Effector memory CD8-positive, alpha-beta T cell (primary cell): ENCODE measurements around the gene GRID1.
A peak's percentile ranks its signal among the peaks of the same experiment; 100 is the strongest.

Source experiments
- ATAC-seq: fragments of 150-1000 bp; cut with Tn5 transposase; replicated peaks from 2 replicates; pipeline ENCODE4 v1.10.0; 2021; ENCODE audit warnings: mild to moderate bottlenecking, moderate library complexity
- DNase-seq, 3 experiments: peaks; one replicate each; pipeline ENCODE4 v3.0.0; 2021
- H3K27ac Mint-ChIP-seq, 2 donors: one replicate each; pipeline ENCODE4 v1.8.0; 2022; ENCODE audit warnings: mild to moderate bottlenecking in 2 of 2, mixed read lengths in 2 of 2, moderate library complexity in 2 of 2
- H3K27me3 Mint-ChIP-seq, 2 donors: one replicate each; pipeline ENCODE4 v1.8.0; 2022; ENCODE audit warnings: mixed read lengths in 2 of 2
- H3K36me3 Mint-ChIP-seq: one replicate; pipeline ENCODE4 v1.8.0; 2022; ENCODE audit warnings: mild to moderate bottlenecking, moderate library complexity, mixed read lengths; ENCODE audit not compliant: insufficient read depth
- H3K4me1 Mint-ChIP-seq, 2 donors: one replicate each; pipeline ENCODE4 v1.8.0; 2022; ENCODE audit warnings: low read depth in 2 of 2, mixed read lengths in 2 of 2
- H3K4me3 Mint-ChIP-seq, 2 donors: one replicate each; pipeline ENCODE4 v1.8.0; 2022; ENCODE audit warnings: mild to moderate bottlenecking in 2 of 2, mixed read lengths in 2 of 2, moderate library complexity in 2 of 2
- H3K9me3 Mint-ChIP-seq, 2 donors: one replicate each; pipeline ENCODE4 v1.8.0; 2022; ENCODE audit warnings: mixed read lengths in 2 of 2

GRID1 gene

GRCh38 chr10:86149257-86149656 is 217.3 kb downstream of the GRID1 start:
- no peak for DNase-seq
- Mint-ChIP-seq H3K9me3 (no peaks in the 10 kb centered on the region), H3K4me3 (no peak overlapping the region), H3K27ac (no peak overlapping the region), H3K36me3 (no peaks in the 10 kb centered on the region), H3K27me3 (peaks cover 0 to 16% of the 10 kb centered on the region in 2 donors), H3K4me1 (no peaks in the 10 kb centered on the region)
- ATAC-seq: no peak

- no peak for DNase-seq
- no peaks in the 10 kb centered on the region for H3K9me3 Mint-ChIP-seq
Observed at GRCh38 chr10:86148117-86148516, 218.5 kb downstream of the GRID1 start.

GRCh38 chr10:86144301-86144700 is 222.3 kb downstream of the GRID1 start:
- Mint-ChIP-seq H3K27ac (no peak overlapping the region), H3K4me1 (no peaks in the 10 kb centered on the region), H3K36me3 (no peaks in the 10 kb centered on the region), H3K9me3 (no peaks in the 10 kb centered on the region), H3K4me3 (no peak overlapping the region), H3K27me3 (peaks cover 8 to 27% of the 10 kb centered on the region in 2 donors)
- DNase-seq (no peak), ATAC-seq (no peak)

More at GRCh38 chr10:86148117-86148516, 218.5 kb downstream of the GRID1 start:
- Mint-ChIP-seq H3K4me1 (no peaks in the 10 kb centered on the region), H3K27ac (no peak overlapping the region), H3K36me3 (no peaks in the 10 kb centered on the region), H3K27me3 (peaks cover 0 to 20% of the 10 kb centered on the region in 2 donors), H3K4me3 (no peak overlapping the region)
- ATAC-seq: no peak

- Mint-ChIP-seq H3K27me3 (peaks cover 8 to 30% of the 10 kb centered on the region in 2 donors), H3K4me3 (no peak overlapping the region), H3K36me3 (no peaks in the 10 kb centered on the region), H3K9me3 (no peaks in the 10 kb centered on the region), H3K4me1 (no peaks in the 10 kb centered on the region), H3K27ac (no peak overlapping the region)
- DNase-seq: no peak
- ATAC-seq: no peak
Observed at GRCh38 chr10:86141896-86142295, 224.7 kb downstream of the GRID1 start.

GRCh38 chr10:86139066-86139657 is 227.4 kb downstream of the GRID1 start:
- H3K9me3 Mint-ChIP-seq: no peaks in the 10 kb centered on the region
- no peak overlapping the region for H3K4me3 Mint-ChIP-seq
- DNase-seq (peak in 1 of 3 experiments; percentile 3), ATAC-seq (no peak)
- H3K27ac Mint-ChIP-seq: no peak overlapping the region
- no peaks in the 10 kb centered on the region for H3K36me3 Mint-ChIP-seq
- peaks cover 9 to 26% of the 10 kb centered on the region in 2 donors for H3K27me3 Mint-ChIP-seq
- H3K4me1 Mint-ChIP-seq: no peaks in the 10 kb centered on the region

- no peaks in the 10 kb centered on the region for H3K4me1 Mint-ChIP-seq
- no peak for DNase-seq
- H3K36me3 Mint-ChIP-seq: no peaks in the 10 kb centered on the region
- no peaks in the 10 kb centered on the region for H3K9me3 Mint-ChIP-seq
- H3K27ac Mint-ChIP-seq: no peak overlapping the region
- H3K27me3 Mint-ChIP-seq: peaks cover 13 to 26% of the 10 kb centered on the region in 2 donors
- no peak overlapping the region for H3K4me3 Mint-ChIP-seq
- ATAC-seq: no peak
Observed at GRCh38 chr10:86138551-86139065, 228.0 kb downstream of the GRID1 start.

GRCh38 chr10:86137561-86137960 is 229.0 kb downstream of the GRID1 start:
- H3K9me3 Mint-ChIP-seq: no peaks in the 10 kb centered on the region
- no peaks in the 10 kb centered on the region for H3K4me1 Mint-ChIP-seq
- peaks cover 13 to 19% of the 10 kb centered on the region in 2 donors for H3K27me3 Mint-ChIP-seq
- no peaks in the 10 kb centered on the region for H3K36me3 Mint-ChIP-seq
- H3K27ac Mint-ChIP-seq: no peak overlapping the region
- ATAC-seq: no peak
- DNase-seq: no peak
- H3K4me3 Mint-ChIP-seq: no peak overlapping the region

GRCh38 chr10:86136934-86137333 is 229.7 kb downstream of the GRID1 start:
- Mint-ChIP-seq H3K27me3 (peaks cover 13 to 19% of the 10 kb centered on the region in 2 donors), H3K36me3 (no peaks in the 10 kb centered on the region), H3K9me3 (no peaks in the 10 kb centered on the region), H3K4me1 (no peaks in the 10 kb centered on the region), H3K4me3 (no peak overlapping the region), H3K27ac (no peak overlapping the region)
- ATAC-seq: no peak
- no peak for DNase-seq

- H3K36me3 Mint-ChIP-seq: peaks cover 2% of the 10 kb centered on the region
- DNase-seq: no peak
- H3K4me3 Mint-ChIP-seq: no peak overlapping the region
- no peaks in the 10 kb centered on the region for H3K9me3 Mint-ChIP-seq
- H3K27me3 Mint-ChIP-seq: peaks cover 15 to 31% of the 10 kb centered on the region in 2 donors
- no peak for ATAC-seq
- no peak overlapping the region for H3K27ac Mint-ChIP-seq
- no peaks in the 10 kb centered on the region for H3K4me1 Mint-ChIP-seq
Observed at GRCh38 chr10:86135191-86135590, 231.4 kb downstream of the GRID1 start.

GRCh38 chr10:86130737-86131475 is 235.7 kb downstream of the GRID1 start:
- peaks cover 0 to 4% of the 10 kb centered on the region in 2 donors for H3K4me1 Mint-ChIP-seq
- H3K27me3 Mint-ChIP-seq: peaks cover 24 to 49% of the 10 kb centered on the region in 2 donors
- H3K4me3 Mint-ChIP-seq: no peak overlapping the region
- no peak overlapping the region for H3K27ac Mint-ChIP-seq
- no peaks in the 10 kb centered on the region for H3K9me3 Mint-ChIP-seq
- DNase-seq (no peak), ATAC-seq (no peak)
- H3K36me3 Mint-ChIP-seq: peaks cover 2% of the 10 kb centered on the region

- DNase-seq (no peak), ATAC-seq (no peak)
- Mint-ChIP-seq H3K36me3 (peaks cover 2% of the 10 kb centered on the region), H3K4me3 (no peak overlapping the region), H3K4me1 (peaks cover 0 to 4% of the 10 kb centered on the region in 2 donors), H3K9me3 (no peaks in the 10 kb centered on the region), H3K27me3 (peaks cover 24 to 49% of the 10 kb centered on the region in 2 donors), H3K27ac (no peak overlapping the region)
Observed at GRCh38 chr10:86130041-86130440, 236.6 kb downstream of the GRID1 start.

- Mint-ChIP-seq H3K4me3 (no peak overlapping the region), H3K27ac (no peak overlapping the region), H3K36me3 (peaks cover 2% of the 10 kb centered on the region), H3K27me3 (peaks cover 27 to 59% of the 10 kb centered on the region in 2 donors), H3K4me1 (peaks cover 0 to 4% of the 10 kb centered on the region in 2 donors), H3K9me3 (no peaks in the 10 kb centered on the region)
- no peak for DNase-seq
- no peak for ATAC-seq
Observed at GRCh38 chr10:86128360-86128759, 238.2 kb downstream of the GRID1 start.

- Mint-ChIP-seq H3K36me3 (peaks cover 2% of the 10 kb centered on the region), H3K27ac (no peak overlapping the region), H3K4me3 (no peak overlapping the region), H3K27me3 (peaks cover 27 to 59% of the 10 kb centered on the region in 2 donors), H3K9me3 (no peaks in the 10 kb centered on the region), H3K4me1 (peaks cover 0 to 4% of the 10 kb centered on the region in 2 donors)
- DNase-seq (no peak), ATAC-seq (no peak)
Observed at GRCh38 chr10:86127274-86127819, 239.2 kb downstream of the GRID1 start.

GRCh38 chr10:86124734-86125133 is 241.9 kb downstream of the GRID1 start:
- Mint-ChIP-seq H3K36me3 (no peaks in the 10 kb centered on the region), H3K4me1 (peaks cover 0 to 4% of the 10 kb centered on the region in 2 donors), H3K9me3 (no peaks in the 10 kb centered on the region), H3K27ac (no peak overlapping the region), H3K4me3 (no peak overlapping the region), H3K27me3 (peaks cover 21 to 38% of the 10 kb centered on the region in 2 donors)
- ATAC-seq (no peak), DNase-seq (no peak)
